ENCODE data around the gene DNAH9.

The DNAH9 gene

DNA sequence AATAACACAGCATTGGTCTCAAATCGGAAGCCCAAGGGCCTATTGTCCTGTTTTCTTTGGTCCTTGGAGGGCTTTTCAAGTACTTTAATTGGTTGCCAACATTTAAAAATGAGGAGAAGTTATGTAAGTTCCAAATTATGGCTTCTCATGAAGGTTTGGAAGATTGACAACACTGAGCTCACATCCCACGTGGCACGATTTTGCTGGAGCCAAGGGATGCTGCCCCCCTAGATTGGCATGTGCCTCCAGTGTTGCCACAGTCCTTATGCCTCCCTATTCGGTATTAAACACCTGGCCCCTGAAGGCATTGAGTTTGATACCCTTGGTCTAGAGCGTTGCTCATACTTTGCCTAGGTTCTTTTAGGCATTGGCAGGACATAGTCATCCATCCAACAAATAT is 291.0 kb downstream of the DNAH9 start:
- no peak for TF ChIP-seq ZNF274 (IDR thresholded peaks at IDR 0.05; ENCODE audit: low read depth, low read length)
- H3K4me3 ChIP-seq (ENCODE audit: low read length), result no peak overlapping the region

DNA sequence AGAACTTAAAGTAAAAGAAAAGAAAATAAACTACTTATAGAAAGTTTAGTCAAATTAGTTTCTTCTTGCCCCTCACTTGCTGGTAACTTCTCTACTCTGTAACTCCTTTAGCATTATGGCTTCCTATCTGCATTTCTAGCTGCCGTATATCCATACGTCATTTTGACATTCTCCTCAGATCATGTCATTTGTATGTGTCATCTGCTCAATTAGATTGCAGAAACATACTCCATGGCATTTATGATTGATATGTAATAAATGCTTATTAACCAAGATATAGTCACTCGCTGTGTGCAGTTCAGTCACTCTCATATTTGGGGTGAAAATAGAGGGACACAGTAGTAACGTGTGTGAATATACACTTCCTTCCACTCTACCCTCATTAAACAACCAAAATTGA is 295.6 kb downstream of the DNAH9 start:
- TF ChIP-seq ZNF274 (IDR thresholded peaks at IDR 0.05; ENCODE audit: low read depth, low read length), result no peak

DNA sequence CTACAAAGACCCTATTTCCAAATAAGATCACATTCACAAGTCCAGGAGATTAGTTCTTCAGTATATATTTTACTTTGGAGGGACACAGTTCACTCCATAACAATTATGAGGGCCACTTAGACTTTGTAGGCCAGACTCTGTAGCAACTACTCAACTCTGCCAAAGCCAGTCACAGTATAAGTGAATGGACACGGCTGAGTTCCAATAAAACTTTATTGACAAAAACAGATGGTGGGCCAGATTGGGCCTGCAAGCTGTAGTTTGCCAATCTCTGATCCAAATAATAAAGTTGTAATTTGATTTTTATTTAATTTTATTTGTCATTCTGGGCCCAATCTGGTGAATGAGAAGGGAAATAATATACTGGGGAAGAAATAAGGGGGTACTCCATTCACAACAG is 297.9 kb downstream of the DNAH9 start:
- no peak for TF ChIP-seq ZNF274 (IDR thresholded peaks at IDR 0.05; ENCODE audit: low read depth, low read length)
- no peak overlapping the region for H3K4me3 ChIP-seq (ENCODE audit: low read length)

More for the DNA sequence above, 295.6 kb downstream of the DNAH9 start:
- H3K4me3 ChIP-seq (ENCODE audit: low read length), result no peak overlapping the region

DNA sequence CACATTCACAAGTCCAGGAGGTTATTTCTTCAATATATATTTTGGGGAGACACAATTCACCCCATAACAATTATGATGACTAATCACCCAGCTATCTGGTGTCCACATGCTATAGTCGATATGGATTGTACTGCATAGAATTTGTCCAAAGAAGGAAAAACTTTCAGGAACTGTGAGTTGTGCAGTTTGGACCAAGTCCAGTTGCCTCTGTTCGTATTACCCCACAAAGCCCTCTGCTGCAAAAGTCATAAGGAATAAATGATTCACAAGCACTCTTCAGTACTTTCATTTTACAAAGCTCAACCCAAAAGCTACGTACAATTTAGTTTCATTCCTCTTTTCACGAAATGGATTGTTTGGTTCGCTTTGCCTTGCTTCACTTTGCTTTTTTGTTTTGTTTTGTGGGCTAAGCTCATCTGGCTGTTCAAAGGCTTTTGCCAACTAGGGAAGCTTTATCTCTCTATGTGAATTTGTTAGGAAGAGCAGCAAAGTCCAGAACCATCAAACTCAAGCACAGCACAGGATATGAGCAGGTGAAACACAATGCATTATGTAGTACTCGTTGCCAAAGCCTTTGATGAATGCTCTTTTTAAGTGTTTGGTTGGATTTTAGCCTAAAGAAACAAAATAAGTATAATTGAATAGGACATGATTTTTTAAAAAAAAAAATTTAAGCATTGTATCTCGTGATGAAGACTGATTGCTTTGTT is 300.4 kb downstream of the DNAH9 start:
- no peak for TF ChIP-seq ZNF274 (IDR thresholded peaks at IDR 0.05; ENCODE audit: low read depth, low read length)
- H3K4me3 ChIP-seq (ENCODE audit: low read length), result no peak overlapping the region

DNA sequence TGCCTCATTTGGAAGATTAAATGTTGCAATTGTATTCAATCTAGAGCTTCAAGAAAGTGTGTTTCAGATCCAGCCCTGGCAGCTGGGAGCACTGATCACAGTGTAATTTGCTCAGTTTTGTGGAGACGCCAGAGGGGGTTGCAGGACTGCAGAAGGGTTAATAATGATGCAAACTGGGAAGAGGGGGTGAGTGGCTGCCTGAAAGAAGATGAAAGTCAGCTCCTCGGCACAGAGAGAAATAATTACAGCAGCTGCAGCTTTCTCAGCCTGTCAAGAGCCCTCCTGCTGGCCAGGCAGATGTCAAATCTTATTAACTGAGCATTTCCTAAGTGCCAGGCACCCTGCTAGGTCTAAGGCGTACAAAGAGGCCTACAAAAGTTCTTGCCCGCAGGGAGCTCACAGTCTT is 301.3 kb downstream of the DNAH9 start:
- no peak overlapping the region for H3K4me3 ChIP-seq (ENCODE audit: low read length)
- no peak for TF ChIP-seq ZNF274 (IDR thresholded peaks at IDR 0.05; ENCODE audit: low read depth, low read length)

DNA sequence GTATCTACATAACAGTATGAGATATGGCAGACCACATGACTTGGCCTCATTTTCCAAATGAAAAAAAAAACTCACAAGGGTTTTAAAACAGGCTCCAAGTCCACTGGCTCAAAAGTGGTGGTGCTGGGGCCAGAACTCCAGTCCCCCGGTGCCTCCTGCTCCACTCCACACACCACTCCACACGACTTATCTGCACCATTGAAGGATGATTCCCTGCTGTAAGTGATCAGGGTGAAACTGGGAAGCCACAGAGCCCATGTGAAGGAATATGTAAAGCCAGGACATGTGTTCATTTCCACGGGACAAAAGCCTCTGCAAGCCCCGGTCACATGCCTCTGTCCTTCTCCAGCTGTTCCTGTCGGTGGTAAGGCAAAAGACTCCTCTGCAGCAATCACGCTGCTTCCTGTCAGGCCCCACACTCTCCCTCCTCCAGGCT is 301.8 kb downstream of the DNAH9 start:
- TF ChIP-seq ZNF274 (IDR thresholded peaks at IDR 0.05; ENCODE audit: low read depth, low read length), result no peak
- H3K4me3 ChIP-seq (ENCODE audit: low read length), result no peak overlapping the region

DNA sequence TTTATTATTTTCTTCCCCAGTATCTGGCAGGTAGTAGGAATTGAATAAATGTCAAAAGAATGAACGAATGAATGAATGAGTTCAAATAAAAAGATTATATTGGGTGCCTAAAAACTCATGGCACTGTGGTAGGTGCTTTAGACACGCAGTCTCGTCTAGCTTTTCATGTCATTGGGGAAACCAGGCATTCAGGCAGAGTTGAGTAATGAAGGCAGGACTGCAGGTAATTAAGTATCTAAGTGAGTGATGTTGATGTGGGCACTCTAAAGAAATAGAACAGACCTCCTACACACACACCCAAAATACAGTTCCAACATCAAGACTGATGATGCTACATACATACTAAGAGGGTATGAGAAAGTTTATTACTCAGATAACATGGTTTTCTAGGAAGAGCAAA is 302.4 kb downstream of the DNAH9 start:
- TF ChIP-seq ZNF274 (IDR thresholded peaks at IDR 0.05; ENCODE audit: low read depth, low read length), result no peak

DNA sequence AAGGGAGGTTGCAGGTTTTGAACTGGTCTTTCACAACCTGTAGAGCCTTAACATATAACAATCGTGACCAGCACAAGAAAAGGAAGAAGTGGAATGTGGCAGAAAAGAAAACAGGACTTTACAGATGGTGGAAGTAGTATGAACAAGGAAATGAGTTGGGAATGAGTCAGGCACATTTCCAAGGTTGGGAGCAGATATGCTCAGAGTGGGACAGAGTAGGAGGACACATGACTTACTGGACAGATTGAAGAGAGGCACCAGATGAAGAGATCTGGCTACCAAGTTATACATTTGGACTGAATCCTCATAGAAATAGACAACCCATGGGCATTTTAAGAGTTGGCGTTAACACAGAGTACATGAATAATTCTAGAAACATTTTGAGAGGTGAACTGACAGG is 303.7 kb downstream of the DNAH9 start:
- H3K4me3 ChIP-seq (ENCODE audit: low read length), result no peak overlapping the region
- TF ChIP-seq ZNF274 (IDR thresholded peaks at IDR 0.05; ENCODE audit: low read depth, low read length), result no peak

More for the DNA sequence above, 302.4 kb downstream of the DNAH9 start:
- no peak overlapping the region for H3K4me3 ChIP-seq (ENCODE audit: low read length)

DNA sequence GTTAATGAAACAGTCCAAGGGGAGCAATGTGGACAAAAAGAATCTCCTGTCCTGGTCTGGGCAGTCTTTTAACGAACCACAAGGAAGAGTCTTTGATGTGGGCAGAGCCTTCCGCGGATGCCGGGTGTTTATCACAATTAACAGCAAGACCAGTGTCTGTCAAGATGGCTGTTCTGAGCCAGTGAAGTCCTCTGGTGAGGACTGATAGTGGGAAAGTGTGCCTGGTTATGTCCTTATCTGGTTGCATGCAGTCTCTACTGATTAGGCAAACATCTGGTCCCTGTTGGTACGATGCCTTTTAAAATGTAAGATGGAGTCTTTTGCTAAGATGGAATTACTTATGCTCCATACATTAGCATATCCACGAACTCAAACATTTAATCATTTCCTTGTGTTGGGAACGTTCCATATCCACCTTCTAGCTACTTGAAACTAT is 310.5 kb downstream of the DNAH9 start:
- H3K4me3 ChIP-seq (ENCODE audit: low read length), result no peak overlapping the region
- TF ChIP-seq ZNF274 (IDR thresholded peaks at IDR 0.05; ENCODE audit: low read depth, low read length), result no peak

DNA sequence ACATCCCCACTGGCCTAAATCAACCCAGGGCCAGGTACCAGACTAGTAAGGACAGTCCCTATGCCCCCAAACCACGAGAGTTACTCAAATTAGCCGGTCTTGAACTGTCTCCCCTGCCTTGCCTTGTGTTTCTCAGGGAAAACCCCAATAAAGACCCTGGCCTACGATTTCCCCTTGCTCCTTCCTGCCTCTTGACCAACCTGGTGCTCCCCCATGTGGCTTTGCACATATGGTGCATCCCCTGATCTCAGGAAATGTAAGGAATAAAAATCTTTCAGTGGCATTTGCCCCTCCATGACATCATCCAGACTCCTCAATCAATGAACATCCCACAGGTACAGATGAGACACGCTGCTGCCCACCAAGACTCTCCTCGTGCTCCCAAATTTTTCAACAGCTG is 311.1 kb downstream of the DNAH9 start:
- H3K4me3 ChIP-seq (ENCODE audit: low read length), result no peak overlapping the region
- TF ChIP-seq ZNF274 (IDR thresholded peaks at IDR 0.05; ENCODE audit: low read depth, low read length), result no peak

DNA sequence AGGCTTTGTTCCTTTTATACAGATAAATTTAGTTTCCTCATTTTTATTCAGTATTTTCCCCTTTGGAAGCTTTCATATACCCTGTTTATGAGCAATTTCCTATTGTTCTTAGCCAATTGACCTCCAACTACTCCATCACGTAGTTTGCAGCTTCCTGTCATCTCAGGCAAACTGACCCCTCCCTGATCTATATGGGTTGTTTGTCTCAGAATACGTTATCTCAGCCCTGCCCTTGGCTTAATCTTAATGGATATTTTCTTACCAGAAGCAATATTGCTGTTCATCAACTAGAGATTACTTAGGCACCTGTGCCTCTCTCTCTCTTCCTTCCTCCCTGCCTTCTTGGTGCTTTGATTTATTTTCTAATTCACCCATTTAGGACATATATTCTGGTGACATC is 317.8 kb downstream of the DNAH9 start:
- no peak for TF ChIP-seq ZNF274 (IDR thresholded peaks at IDR 0.05; ENCODE audit: low read depth, low read length)
- no peak overlapping the region for H3K4me3 ChIP-seq (ENCODE audit: low read length)

DNA sequence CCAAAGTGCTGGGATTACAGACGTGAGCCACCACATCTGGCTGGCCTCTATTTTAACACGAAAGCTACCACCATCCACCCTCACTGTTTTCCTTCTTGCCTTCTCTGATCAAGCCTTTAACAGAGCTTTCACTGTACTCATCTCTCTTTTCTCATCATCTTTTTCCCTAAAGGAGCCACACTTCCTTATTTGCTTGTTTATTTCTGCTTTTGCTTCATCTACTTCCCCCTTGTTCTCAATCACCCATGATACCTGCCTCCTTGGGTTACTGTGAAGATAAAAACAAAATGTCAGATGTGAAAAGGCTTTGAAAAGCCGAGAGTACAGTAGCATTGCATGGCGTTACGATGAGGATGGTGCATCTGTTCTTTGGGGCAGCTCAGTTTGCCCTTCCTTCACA is 319.1 kb downstream of the DNAH9 start:
- no peak overlapping the region for H3K4me3 ChIP-seq (ENCODE audit: low read length)
- TF ChIP-seq ZNF274 (IDR thresholded peaks at IDR 0.05; ENCODE audit: low read depth, low read length), result no peak

DNA sequence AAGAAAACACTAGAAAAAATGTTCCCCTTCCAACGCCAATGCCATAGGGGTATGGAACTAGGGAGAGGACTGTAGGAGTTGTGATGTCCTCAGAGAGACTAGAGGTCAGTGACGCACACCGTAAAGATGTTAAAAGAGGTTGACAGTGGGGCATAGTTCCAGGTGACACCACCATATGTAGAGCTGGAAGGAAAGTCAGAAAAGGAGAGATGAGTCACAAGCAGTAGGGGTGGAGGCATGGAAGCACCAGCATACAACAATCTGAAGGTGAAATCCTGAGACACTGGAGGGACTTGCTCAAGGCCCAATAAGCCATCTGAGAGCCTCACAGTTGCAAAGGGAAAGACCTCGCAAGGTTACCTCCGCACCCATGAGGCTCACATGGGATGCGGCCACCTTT is 323.0 kb downstream of the DNAH9 start:
- no peak for TF ChIP-seq ZNF274 (IDR thresholded peaks at IDR 0.05; ENCODE audit: low read depth, low read length)

DNA sequence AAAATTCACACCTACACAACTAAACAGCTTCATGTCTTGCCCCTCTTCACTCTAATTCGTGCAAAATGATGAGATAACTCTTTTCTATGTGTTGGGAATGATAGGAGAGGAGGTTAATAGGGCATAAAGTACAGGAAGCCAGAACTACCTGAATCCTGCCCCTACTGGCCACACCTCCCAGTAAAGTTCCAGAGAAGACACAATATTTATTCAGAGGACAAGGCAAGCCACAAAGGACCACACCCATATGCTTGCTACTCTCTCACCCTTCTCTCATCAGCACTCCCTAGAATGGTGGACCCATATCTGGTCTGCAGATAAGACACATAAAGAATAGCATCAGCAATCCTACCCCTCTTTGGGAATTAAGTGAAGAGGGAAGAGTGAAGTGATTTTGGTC is 324.4 kb downstream of the DNAH9 start:
- H3K4me3 ChIP-seq (ENCODE audit: low read length), result no peak overlapping the region
- TF ChIP-seq ZNF274 (IDR thresholded peaks at IDR 0.05; ENCODE audit: low read depth, low read length), result no peak

More for the DNA sequence above, 323.0 kb downstream of the DNAH9 start:
- no peak overlapping the region for H3K4me3 ChIP-seq (ENCODE audit: low read length)

DNA sequence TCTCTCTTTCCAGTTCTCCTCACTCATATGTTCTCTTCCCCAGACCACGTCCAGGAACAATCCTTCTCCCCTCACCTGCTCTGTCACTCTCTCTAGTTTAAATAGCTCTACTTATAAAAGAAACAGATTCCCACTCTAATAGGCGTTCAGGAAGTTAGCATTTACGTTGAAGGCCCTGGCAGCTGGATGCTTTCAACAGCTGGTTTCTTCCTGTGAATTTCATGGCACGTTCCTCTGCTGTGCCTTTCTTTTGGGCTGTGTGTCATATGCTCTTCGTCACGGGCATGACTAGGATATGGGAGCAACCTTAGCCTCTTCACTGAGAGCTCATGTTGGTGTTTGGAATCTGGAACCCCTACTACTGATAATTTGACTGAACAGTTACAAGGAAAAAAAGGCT is 325.8 kb downstream of the DNAH9 start:
- no peak overlapping the region for H3K4me3 ChIP-seq (ENCODE audit: low read length)
- TF ChIP-seq ZNF274 (IDR thresholded peaks at IDR 0.05; ENCODE audit: low read depth, low read length), result no peak
